Mesodermal cell (in vitro differentiated cells): Measurements from ENCODE around the gene CACNB2.

Source experiments
- H3K27ac ChIP-seq: 2 replicates; pipeline ENCODE4 v1.7.0; 2013; ENCODE audit warnings: mild to moderate bottlenecking, low read depth, low read length, moderate library complexity; ENCODE audit not compliant: severe bottlenecking
- H3K36me3 ChIP-seq: 2 replicates; pipeline ENCODE4 v1.7.1; 2013; ENCODE audit warnings: mild to moderate bottlenecking, low read length, moderate library complexity; ENCODE audit not compliant: control insufficient read depth, insufficient read depth
- H3K4me1 ChIP-seq: one replicate; pipeline ENCODE4 v1.7.1; 2013; ENCODE audit warnings: mild to moderate bottlenecking, low read length; ENCODE audit not compliant: insufficient read depth, control insufficient read depth, poor library complexity, severe bottlenecking
- H3K4me3 ChIP-seq: 2 replicates; pipeline ENCODE4 v1.7.0; 2013; ENCODE audit warnings: low read length, control low read depth, mild to moderate bottlenecking; ENCODE audit not compliant: insufficient read depth, poor library complexity, severe bottlenecking; ENCODE audit errors: extremely low read depth
- H3K9me3 ChIP-seq: 2 replicates; pipeline ENCODE4 v1.7.1; 2013; ENCODE audit warnings: mild to moderate bottlenecking, low read length, moderate library complexity; ENCODE audit not compliant: control insufficient read depth
- WGBS, 2 experiments: methylation state at CpG; one replicate each; pipeline ENCODE4 v1.1.5; 2013; ENCODE audit warnings: missing lambda C conversion rate in 2 of 2; ENCODE audit not compliant: insufficient coverage in 2 of 2; 5-methylcytosine and 5-hydroxymethylcytosine counted together

The CACNB2 gene

GRCh38 chr10:18334116-18334867, 194.1 kb downstream of the CACNB2 start:
- 70 to 85% methylated on average over 3 to 6 of the region's 8 CpGs for WGBS, 2 experiments
- no peaks in the 10 kb centered on the region for H3K36me3 ChIP-seq
- H3K4me3 ChIP-seq = no peak overlapping the region
- no peaks in the 10 kb centered on the region for H3K9me3 ChIP-seq
- H3K27ac ChIP-seq = no peak overlapping the region
- H3K4me1 ChIP-seq = no peaks in the 10 kb centered on the region

GRCh38 chr10:18340496-18341051, 200.3 kb downstream of the CACNB2 start:
- Histone ChIP-seq H3K4me1 (no peaks in the 10 kb centered on the region), H3K36me3 (no peaks in the 10 kb centered on the region), H3K27ac (no peak overlapping the region), H3K9me3 (no peaks in the 10 kb centered on the region), H3K4me3 (no peak overlapping the region)
- WGBS, 2 experiments = 72 to 77% methylated on average over 12 to 13 of the region's 13 CpGs

DNA sequence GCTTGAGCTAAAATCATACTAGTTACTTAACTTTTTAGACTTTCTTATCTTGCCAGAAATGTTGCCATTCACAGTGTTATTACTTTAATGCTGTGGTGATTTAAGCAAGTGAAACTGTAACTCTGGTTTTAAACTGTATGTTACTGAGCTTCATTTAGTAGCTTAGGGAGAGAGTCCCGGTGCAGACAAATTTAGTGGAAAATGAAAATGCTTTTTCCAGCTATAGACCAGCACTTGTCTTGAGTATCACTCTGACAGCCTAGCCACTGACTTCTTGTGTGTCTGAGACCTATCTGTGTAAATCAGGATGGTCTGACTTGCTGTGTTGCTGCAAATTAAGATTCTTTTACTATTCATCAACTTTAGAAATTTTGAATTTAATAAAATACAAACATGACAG, 200.8 kb downstream of the CACNB2 start:
- no peak overlapping the region for H3K27ac ChIP-seq
- 83% methylated on average over 1 of the region's 1 CpG; no CpG with 5 or more reads in 1 of the 2 experiments for WGBS, 2 experiments
- no peaks in the 10 kb centered on the region for H3K36me3 ChIP-seq
- no peaks in the 10 kb centered on the region for H3K9me3 ChIP-seq
- H3K4me3 ChIP-seq = no peak overlapping the region
- no peaks in the 10 kb centered on the region for H3K4me1 ChIP-seq

GRCh38 chr10:18343573-18343972, 203.3 kb downstream of the CACNB2 start:
- H3K27ac ChIP-seq = no peak overlapping the region
- no peak overlapping the region for H3K4me3 ChIP-seq
- 60 to 83% methylated on average over 1 to 2 of the region's 3 CpGs for WGBS, 2 experiments
- no peaks in the 10 kb centered on the region for H3K4me1 ChIP-seq
- H3K9me3 ChIP-seq = no peaks in the 10 kb centered on the region
- no peaks in the 10 kb centered on the region for H3K36me3 ChIP-seq

DNA sequence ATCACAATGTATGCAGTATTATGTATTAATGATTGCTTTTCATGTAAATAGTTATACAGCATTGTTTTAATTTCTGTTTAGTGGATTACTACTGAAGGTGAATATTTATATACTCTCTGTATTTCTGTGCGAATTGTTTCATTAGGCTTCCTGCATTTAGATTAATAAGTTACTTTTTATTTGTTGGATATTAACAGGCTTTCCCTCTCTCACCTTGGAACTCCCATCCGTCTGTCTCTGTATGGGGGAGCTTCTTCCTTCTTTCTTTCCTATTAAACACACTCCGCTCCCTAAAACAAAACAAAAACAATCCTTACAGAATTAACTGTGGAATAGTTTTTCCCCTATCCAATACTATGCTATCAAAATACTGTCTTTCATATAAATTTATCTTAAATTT, 205.1 kb downstream of the CACNB2 start:
- Histone ChIP-seq H3K4me1 (no peaks in the 10 kb centered on the region), H3K27ac (no peak overlapping the region), H3K4me3 (no peak overlapping the region), H3K9me3 (no peaks in the 10 kb centered on the region), H3K36me3 (no peaks in the 10 kb centered on the region)
- WGBS, 2 experiments = 80% methylated on average over 1 of the region's 3 CpGs; no CpG with 5 or more reads in 1 of the 2 experiments

GRCh38 chr10:18350340-18350739, 210.1 kb downstream of the CACNB2 start:
- 67 to 76% methylated on average over 5 to 6 of the region's 6 CpGs for WGBS, 2 experiments

DNA sequence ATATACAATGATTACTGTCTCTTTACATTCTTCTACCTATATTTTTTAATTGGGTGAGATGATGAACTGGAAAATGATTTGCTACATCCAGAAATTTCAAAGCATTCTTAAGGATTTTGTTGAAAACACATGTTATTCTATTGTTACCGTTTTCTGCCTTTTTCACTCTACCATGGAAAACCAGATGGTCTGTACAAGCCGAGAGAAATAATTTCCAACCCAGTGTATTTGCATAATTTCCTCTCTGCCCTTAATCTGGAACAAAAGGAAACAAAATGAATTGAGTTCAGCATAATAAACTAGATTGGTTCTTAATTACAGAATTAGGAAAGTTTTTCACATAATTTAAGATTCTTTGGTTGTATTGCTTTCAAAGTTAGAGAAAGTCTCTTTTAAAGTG, 211.2 kb downstream of the CACNB2 start:
- Histone ChIP-seq H3K36me3 (no peaks in the 10 kb centered on the region), H3K4me1 (no peaks in the 10 kb centered on the region), H3K4me3 (no peak overlapping the region), H3K9me3 (no peaks in the 10 kb centered on the region), H3K27ac (no peak overlapping the region)
- 83% methylated on average over 1 of the region's 2 CpGs; no CpG with 5 or more reads in 1 of the 2 experiments for WGBS, 2 experiments

More at GRCh38 chr10:18350340-18350739, 210.1 kb downstream of the CACNB2 start:
- no peaks in the 10 kb centered on the region for H3K4me1 ChIP-seq
- H3K36me3 ChIP-seq = no peaks in the 10 kb centered on the region
- no peaks in the 10 kb centered on the region for H3K9me3 ChIP-seq
- H3K4me3 ChIP-seq = no peak overlapping the region
- no peak overlapping the region for H3K27ac ChIP-seq

DNA sequence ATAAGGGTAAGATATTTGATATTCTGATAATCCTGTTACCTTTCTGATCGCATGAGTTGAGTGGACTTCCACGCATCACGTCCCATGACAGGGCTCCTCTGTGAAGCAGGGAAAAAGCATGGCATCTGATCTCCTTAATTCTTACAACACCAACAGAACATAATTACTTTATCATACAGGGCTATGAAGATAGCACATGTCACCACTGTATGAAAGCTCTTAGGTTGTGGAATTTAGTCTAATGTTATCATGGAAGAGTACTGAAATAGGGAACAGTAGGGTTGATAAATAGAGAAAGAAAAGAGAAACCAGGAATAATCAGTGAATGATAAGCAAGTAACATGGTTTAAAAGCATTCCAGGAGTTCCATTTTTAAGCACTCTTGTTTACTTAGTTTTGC, 212.0 kb downstream of the CACNB2 start:
- no CpG with 5 or more reads among the region's 3 CpGs for WGBS, 2 experiments
- Histone ChIP-seq H3K4me1 (no peaks in the 10 kb centered on the region), H3K27ac (no peak overlapping the region), H3K4me3 (no peak overlapping the region), H3K9me3 (no peaks in the 10 kb centered on the region), H3K36me3 (no peaks in the 10 kb centered on the region)

GRCh38 chr10:18359812-18360211, 219.6 kb downstream of the CACNB2 start:
- no peak overlapping the region for H3K27ac ChIP-seq
- no peaks in the 10 kb centered on the region for H3K4me1 ChIP-seq
- no peaks in the 10 kb centered on the region for H3K9me3 ChIP-seq
- no peak overlapping the region for H3K4me3 ChIP-seq
- H3K36me3 ChIP-seq = no peaks in the 10 kb centered on the region
- 92% methylated on average over 2 of the region's 5 CpGs; no CpG with 5 or more reads in 1 of the 2 experiments for WGBS, 2 experiments

DNA sequence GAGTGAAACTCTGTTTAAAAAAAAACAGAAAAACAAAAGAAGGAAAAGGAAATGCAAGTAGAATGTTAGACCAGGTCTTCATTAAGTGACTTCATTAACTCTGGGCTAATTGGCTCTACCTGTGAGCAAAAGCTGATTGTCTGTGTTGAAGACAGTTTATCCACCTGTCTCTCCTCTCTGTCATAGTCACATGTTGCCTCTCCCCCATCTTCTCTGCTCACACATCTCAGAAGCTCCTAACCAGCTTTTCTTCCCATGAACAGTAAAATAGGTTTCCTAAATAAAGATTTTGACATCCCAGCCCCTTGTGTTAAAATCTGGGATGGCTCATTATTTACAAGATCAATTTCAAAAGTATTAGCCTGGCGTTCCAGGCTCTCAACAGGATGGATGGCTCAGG, 222.7 kb downstream of the CACNB2 start:
- Histone ChIP-seq H3K4me3 (no peak overlapping the region), H3K4me1 (no peaks in the 10 kb centered on the region), H3K36me3 (no peaks in the 10 kb centered on the region), H3K9me3 (no peaks in the 10 kb centered on the region), H3K27ac (no peak overlapping the region)
- 100% methylated on average over 1 of the region's 1 CpG for WGBS, 2 experiments
